ENCODE results near the gene SLC16A3.

GRCh38 chr17:82202981-82203380, 25.9 kb upstream of the SLC16A3 start:
- TF ChIP-seq CTCF (IDR thresholded peaks at IDR 0.05) (no peak), POLR2A (IDR thresholded peaks at IDR 0.05) (no peak)

All from adrenal gland (tissue), 5 donors.